ENCODE measurements around the gene ACTL10.
A peak's percentile ranks its signal among the peaks of the same experiment; 100 is the strongest.

ACTL10 gene

GRCh38 chr20:33664085-33664761, 2.5 kb upstream of the ACTL10 start:
- DNase-seq (ENCODE audit: low read depth), result no peak

DNA sequence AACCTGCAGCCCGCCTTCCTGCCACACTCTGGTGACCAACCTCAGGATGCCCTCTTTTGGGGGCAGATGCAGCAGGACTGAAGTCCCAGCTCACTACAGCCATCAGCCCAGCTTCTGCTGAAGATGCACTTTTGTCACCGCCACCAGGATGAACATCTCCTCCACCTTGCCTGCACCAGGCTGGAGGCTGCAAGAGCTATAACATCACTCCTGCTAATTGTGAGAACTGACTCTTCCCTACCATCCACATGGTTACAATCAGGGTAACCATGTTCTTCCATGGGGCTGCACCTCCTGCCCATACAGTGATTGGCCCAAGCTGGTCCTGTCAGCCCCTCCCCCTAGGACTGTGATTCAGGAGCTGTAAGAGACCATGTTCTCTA, 2.0 kb upstream of the ACTL10 start:
- DNase-seq (ENCODE audit: low read depth), result no peak

DNA sequence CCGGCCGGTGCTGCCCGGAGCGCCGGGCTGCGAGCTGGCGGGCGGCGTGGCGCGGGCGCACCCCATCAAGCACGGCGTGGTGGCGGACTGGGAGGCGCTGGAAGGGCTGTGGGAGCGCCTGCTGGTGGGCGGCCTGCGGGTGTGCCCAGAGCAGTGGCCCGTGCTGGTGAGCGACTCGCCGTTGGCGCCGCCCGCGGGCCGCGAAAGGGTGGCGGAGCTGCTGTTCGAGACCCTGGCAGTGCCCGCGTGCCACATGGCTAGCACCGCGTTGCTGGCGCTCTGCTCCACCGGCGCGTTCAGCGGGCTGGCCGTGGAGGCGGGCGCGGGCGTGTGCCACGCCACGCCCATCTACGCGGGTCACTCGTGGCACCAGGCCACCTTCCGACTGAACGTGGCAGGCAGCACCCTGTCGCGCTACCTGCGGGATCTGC, 517 bp downstream of the ACTL10 start:
- peak; percentile 30 for DNase-seq (ENCODE audit: low read depth)

GRCh38 chr20:33667676-33668465, 1.1 kb downstream of the ACTL10 start:
- peak; percentile 62 for DNase-seq (ENCODE audit: low read depth)

DNA sequence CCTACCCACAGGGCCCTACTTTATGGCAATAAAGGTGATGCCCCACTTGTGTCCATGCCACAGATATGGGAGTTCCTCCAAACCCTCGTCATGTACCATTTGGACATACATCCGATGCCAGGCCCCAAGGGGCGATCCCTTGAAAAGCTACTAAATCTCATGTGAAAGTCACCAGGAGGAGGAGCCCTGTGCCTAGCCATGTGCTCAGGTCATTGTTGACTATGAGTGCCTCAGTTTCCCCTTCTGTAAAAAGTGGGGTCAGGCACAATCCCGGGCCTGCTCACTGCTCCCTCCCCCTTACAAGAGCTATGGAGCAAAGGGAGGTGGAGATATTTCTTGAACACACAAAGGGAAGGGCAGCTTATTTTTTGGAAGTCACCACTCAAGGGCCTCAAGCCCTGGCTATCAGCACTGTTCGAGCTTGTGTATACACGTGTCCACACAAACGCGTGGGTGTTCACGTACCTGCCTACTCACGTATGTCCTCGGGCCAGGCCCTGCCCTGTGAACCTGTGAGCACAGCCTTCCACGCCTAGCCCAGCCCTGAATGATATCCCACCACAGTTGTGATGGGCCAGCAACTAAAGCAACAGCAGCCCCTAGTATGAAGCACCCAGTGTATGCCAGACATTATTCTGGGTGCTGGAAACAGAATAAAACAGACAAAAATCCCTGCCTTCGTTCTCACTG, 1.9 kb downstream of the ACTL10 start:
- no peak for DNase-seq (ENCODE audit: low read depth)

DNA sequence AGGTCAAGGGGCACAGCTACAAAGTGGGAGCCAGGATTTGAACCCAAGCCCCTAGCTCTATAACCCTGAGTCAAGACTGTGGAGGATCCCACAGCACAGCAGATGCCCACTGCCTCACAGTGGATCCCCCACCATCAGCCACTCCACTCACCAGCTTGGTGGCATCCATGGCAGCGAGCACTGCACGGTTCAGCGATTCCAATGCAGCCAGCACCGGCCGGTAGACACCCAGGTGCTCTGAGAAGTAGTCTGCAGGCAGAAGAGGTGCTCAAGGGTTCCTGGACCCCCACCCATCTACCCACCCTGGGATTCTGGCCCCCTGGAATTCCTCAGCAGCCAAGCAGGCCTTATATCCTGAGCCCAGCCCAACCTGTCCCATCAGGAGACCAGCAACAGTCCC, 2.5 kb downstream of the ACTL10 start:
- DNase-seq (ENCODE audit: low read depth), result no peak

DNA sequence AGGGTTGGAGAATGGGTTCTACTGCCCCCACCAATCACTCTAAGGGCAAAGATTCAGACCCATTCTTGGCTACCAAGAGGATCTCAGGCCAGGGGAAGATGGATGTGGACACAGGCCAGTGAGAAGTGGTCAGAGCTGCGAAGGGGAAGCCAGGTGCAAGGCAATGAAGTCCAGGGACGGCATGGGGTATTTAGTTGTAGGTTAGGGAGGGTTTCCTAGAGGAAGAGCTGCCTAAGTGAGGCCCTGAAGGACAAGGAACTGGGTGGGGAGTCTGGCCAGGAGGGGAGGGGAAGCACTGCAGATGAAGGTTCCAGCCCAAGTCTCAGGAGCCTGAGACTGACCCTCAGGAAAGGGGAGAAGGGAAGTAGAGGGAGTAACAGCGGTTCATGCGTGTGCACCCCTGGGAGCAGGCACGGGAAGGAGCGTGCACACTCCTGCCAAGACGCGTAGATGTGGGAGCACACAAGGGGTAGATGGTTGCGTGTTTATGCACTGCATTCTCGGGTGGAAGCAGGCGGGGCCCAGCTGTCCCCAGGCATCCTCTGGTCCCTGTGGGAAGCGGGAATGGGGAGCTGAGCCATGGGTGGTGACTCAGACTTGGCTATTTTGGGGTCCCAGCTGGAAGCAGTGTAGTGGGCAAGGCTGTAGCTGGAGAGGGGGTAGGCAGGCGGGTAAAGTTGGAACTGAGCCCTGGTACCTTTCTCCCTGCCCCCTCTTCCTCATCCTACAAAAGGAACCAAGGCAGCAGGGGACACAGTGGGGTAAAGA, 3.3 kb downstream of the ACTL10 start:
- no peak for DNase-seq (ENCODE audit: low read depth)

- no peak for DNase-seq (ENCODE audit: low read depth)
Measured at GRCh38 chr20:33670715-33671499, 4.2 kb downstream of the ACTL10 start.

GRCh38 chr20:33671573-33672288, 5.0 kb downstream of the ACTL10 start:
- no peak for DNase-seq (ENCODE audit: low read depth)

DNA sequence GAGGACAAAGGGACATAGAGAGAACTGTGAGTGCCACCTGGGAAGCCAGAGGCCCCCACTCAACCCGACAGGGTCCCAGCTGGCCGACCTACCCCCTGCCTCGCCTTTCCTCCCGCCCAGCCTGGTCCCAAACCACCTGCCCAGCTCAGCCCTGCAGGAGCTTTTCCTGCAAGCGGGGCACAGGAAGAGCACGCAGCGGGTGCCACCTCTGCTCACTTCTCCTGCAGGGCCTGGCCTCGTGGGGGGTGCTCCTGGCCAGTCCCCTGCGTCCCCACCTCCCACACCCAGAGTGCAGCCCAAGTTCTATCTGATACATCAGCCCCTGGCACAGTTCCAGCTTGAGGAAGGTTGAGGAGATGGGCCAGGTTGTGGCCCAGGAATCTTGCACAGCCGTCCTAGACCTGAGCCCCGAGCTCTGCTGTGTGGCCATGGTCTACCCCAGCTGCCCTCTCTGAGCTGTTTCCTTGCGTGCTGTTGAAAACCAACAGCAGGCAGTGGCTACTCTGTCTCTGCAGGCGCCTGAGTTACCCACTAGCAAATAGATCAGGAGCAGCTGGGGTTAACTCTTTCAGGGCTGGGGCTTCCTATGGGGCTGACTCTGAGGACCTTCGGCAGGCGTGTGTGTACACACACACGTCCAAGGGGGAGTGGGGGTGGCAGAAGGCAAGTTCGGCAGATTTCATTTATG, 5.8 kb downstream of the ACTL10 start:
- DNase-seq (ENCODE audit: low read depth), result no peak

DNA sequence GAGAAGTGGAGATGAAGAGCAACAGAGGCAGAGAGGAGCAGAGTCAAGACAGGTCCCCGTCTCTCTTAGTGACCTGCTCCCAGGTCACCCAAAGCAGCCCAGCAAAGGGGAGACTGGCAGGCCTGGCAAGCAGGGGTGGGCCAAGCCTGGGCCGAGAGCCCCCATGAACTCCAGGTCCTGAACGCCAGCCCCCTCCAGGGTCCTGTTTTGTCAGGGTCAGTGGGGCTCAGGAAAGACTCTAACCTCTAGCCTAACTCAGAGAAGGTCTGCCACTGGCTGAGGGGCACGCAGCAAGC, 6.3 kb downstream of the ACTL10 start:
- no peak for DNase-seq (ENCODE audit: low read depth)

DNA sequence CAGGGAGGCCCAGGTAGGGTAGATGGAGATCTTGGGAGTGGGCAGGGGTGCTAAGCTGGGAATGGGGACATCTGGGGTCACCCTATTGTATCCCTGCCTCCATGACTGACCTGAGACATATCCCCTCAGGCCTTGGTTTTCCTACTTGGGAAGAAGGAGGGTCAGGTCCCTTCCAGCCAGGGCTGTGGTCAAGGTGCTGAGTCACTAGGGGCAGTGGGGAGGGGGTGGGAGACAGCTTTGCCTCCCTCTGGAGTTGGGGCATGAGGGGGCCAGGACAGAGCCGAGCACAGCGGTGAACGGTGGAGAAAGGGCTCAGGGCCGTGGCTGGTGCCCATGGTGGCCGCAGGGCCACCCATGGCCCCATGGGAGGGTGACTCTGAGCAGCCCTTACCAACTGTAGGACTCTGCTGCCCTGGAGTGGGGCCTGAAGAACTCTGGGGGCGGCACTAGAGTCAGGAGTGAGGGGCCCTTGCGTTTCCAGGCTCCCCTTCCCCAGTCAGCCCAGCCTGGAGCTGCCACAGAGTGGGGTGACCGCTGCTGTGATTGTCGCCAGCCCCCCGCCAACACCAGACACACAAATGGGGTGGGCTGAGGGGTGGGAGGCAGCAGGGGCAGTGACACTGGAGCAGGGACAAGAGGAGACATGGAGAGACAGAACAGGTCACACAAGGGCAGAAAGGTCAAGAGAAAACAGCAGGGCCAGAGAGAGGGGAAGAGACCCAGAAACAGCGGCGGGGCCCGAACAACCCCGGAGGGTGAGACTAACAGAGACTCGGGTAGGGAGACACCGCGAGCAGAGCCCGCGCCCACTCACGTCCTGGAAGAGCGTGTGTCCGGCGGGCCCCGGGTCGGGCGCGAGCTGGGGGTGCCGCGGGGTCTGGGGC, 6.9 kb downstream of the ACTL10 start:
- no peak for DNase-seq (ENCODE audit: low read depth)

GRCh38 chr20:33674294-33675135, 7.8 kb downstream of the ACTL10 start, which contains the start of gene NECAB3:
Gene NECAB3, minus strand, starts transcription at chr20:33674428. Its CDS starts 76 bp downstream, at chr20:33674352.
- DNase-seq (ENCODE audit: low read depth), result peak; percentile 58

DNA sequence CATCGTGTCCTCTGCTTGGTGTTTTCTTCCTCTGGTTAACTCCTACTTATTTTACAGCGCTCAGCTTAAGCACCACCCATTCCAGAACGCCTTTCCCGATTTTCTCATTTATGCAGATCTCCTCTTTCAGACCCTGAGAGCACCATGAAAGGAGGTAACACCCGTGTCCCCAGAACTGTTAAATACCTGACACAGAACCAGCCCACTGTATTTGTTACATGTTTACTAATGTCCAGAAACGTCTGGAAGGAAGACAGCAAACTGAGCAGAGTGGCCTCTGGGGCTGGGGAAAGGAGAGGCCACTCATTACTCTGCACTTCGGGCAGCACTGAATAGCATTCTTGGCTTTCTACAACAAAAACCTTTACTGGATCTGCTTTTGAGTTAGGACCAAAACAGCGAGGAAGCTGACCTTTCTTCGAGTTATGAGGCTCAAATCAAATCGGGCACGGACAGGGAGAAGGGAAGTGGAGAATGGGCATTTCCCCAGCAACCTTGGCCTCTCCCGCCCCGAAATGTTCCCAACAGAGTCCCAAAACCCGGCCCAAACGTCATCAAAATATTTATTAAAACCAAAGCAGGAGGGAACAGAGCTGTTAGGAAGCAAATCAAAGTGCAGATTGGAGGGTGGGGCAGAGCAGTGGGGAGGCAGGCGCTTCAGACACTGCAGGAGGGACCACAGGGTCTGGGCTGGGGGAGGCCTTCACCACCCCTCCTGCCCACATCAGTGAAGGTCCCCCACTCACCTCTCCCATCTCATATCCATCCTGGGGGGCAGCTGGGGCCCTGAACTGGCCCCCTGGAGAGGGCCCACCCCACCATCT, 8.6 kb downstream of the ACTL10 start:
- no peak for DNase-seq (ENCODE audit: low read depth)

DNA sequence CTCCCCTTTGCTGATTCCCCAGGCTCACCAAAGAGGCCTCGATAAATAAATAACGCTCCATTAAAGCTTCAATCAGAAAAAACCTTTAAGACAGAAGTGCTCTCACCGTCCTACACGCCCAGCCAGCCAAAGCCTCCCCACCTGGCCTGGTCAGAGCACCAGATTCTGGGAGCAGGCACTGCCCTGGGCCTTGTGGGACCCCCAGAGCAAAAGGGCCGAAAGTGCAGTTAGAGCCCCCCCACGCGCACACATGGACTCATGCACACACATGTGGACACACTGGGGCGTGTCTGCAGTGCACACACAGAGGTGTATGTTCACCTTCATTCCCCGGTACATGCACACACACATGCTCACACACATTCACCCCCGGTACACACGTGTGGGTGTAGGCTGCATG, 9.4 kb downstream of the ACTL10 start:
- DNase-seq (ENCODE audit: low read depth), result no peak

GRCh38 chr20:33676652-33677645, 10.2 kb downstream of the ACTL10 start:
- no peak for DNase-seq (ENCODE audit: low read depth)

All from stimulated activated CD8-positive, alpha-beta memory T cell treated with anti-CD3 and anti-CD28 coated beads, Interleukin-4, amount 100 ng/mL, for 24 hours (primary cell).